Measurements from ENCODE around the gene DDRGK1.

- no peak for TF ChIP-seq CTCF (IDR thresholded peaks at IDR 0.05; ENCODE audit: low read depth, low read length)
- no peak for TF ChIP-seq EZH2phosphoT487 (IDR thresholded peaks at IDR 0.05; ENCODE audit: low read depth)
Observed at GRCh38 chr20:3238616-3239025, 34.1 kb upstream of the DDRGK1 start.
